GM19238 (cell line): ENCODE measurements around the gene ADORA1.

Source experiments
- DNase-seq: peaks from one replicate; pipeline ENCODE4 v3.0.0; 2011; ENCODE audit warnings: low spot score; ENCODE audit not compliant: insufficient read length

Gene ADORA1

DNA sequence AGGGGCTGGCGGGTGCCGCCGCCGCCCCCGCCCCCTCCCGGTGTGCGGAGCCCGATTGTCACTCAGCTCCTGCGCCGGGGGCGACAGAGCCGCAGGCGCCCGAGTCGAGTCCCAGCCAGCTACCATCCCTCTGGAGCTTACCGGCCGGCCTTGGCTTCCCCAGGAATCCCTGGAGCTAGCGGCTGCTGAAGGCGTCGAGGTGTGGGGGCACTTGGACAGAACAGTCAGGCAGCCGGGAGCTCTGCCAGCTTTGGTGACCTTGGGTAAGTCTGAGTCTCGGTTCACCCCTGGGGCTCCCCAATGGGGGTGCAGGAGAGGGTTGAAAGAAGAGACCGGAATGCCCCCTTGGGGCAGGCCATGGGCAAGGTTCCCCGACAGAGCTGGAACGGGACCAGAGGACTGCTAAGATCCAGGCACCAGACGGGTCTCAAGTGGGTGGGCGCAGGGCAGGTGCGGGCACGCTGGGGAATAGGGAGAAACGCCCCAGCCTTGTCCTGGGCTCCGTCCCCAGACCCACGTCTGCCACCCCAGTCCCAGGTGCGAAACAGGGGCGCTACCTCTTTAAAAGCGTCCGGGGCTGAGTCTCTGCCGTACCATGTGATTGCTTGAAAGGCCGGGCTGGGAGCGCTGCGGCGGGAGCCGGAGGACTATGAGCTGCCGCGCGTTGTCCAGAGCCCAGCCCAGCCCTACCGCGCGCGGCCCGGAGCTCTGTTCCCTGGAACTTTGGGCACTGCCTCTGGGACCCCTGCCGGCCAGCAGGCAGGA, at the start of gene ADORA1:
ADORA1 (plus strand) TSS at position 61 of the 765 bp plus-strand sequence. CDS start 1,116 bp downstream, outside the sequence.
- DNase-seq, result no peak

DNA sequence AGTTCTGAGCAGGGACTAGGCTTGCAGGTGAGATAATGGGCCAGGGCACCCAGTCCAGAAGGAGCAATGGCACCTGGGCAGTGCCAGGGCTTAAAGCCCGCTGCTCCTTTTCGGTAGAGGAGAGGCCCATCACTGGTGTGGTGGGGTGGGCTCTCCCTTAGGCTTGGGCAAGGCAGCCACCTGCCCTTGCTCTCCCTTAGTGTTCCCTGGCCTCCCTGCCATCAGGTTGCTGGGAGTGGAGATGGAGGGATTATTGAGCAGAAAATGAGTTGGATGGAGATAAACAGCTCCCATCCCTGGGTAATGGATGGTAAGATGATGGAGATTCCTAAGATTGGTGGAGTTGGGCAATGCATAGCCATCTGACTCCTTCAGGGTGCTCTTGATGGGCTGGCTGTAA, 49.6 kb upstream of the ADORA1 start:
- DNase-seq, result no peak

DNA sequence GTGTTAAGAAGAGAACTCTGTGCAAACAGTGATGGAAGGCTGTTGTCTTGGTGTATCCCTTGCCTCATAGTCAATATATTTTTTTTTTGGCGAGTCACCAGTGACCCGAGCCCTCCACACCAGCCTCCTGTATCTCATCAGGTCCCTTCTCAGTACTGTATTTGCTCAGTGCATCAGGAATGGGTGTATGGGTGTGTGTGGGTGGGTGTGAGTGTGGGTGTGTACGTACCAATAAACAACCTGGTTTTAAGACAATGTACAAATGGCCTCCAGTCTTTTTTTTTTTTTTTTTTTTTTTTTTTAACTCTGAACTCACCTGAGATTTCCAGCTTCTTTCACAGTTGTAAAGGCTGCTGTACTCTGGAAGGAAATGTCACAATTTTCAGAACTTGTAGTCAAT, 49.0 kb upstream of the ADORA1 start:
- DNase-seq, result no peak

- no peak for DNase-seq
Measured at GRCh38 chr1:203080456-203080855, 47.1 kb upstream of the ADORA1 start.

- no peak for DNase-seq
Measured at GRCh38 chr1:203081465-203082230, 45.9 kb upstream of the ADORA1 start.

DNA sequence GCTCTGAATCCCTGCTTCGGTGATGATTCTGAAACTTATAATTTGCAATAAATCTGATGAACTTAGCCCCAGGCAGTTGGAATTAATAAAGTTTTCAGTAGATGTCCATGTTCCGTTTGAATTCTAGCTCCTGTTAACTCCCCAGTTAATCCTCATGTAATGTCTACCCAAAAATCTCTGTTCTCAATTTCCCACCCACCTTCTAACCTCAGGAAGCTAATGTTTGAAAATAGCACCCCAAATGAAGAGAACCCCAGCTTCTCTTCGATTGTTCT, 45.4 kb upstream of the ADORA1 start:
- DNase-seq, result no peak

DNA sequence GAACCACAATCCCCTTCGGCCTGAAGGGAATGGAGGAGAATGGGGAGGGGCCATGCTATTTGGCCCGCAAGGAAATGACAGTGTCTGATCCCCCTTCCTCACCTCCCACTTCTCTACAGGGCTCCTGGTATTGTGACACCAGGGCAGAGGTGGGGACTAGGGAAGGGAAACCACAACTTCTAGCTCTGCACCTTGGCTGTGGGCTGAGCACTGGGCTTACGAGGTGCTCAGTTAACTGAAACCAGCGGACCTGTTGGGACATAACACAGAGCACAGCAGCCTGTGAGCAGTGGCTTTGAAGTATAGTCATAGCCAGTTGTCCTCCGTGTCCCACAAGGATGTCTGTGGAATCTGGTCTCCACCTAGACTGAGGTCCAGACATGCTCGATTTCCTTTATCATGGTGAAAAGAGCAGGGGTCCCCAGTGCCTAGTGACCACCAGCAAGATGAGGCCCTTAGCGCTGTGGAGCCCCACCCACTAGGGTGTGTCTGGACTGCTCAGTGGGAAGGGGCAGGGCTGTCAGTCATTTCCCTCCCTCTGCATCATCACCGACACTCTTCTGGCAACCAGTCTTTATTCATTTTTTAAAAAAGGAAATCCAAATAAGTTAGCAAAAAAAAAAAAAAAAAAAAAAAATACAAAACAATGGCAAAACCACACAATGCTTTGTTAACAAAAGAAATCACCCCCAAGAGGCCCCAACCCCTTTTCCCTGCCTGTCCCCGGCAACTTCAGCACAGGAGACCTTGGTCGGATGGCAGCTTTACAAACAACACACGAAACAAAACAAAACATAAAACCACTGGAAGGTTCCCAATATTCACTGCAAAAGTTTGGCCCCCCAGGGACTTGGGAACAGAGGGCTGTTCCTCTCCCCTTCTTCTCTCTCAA, 44.7 kb upstream of the ADORA1 start:
- no peak for DNase-seq

DNA sequence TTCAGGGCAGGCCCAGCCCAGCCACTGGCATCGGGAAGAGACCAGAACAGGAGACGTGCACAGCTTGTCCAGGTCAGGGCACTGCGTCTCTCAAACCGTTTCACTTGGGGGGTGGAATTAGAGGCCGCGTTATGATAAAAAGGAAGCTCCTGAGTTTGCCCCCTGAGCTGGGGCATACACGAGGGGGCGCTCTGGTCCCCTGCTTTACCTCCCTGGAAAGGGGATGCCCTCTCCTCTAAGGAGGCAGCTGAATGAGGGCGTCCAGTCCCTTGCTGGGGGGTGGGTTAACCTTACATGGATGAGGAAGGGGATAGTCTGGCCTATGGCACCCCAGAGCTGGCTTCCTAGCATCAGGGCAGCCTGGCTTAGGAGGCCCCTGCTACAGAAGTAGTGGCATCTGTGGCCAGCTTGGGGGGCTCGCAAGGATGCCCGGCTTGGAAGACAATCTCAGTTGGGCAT, 44.0 kb upstream of the ADORA1 start:
- no peak for DNase-seq

DNA sequence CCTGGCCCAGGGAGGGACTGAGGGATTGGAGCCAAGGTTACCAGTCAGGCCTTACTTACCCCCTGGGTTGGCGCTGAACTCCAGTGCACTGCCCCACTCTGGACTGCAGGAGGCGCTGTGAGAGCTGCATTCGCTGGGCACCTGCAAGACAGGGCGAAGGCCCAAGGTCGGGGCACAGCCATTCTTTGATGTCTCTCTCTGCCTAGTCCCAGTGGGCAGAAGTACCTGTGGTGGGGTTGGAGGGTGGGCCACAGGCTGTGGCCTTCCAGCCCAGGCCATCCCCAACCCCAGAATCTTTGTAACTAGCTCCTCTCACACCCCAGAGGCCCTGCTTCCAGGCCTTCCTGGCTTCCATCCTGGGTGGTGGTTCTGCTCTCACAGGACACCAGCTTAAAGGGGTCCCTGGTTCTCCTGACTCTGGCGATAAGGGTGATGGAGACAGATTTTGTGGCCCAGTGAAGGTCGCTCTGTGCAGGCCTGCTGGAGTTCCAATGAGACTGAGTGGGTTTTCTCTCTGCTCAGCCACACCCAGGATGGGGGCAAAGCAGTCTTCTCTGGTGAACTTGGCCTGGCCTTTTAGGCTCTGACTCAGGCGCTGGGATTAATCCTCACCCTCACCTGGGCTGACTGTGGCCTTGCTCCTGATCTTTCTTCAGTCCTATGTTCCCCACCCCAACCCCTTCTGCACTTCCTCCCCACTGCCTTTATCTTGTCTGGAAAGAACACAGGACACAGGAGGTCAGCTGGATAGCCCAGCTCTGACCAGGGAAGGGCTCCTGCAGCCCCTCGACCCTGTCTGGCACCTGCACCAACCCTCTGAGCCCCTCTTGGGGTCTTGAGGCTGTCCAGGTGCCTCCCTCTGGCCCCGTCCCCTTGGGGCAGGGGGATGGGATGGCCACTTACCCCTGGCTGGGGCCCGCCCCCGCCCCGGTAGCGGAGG, 42.7 kb upstream of the ADORA1 start:
- DNase-seq, result no peak

DNA sequence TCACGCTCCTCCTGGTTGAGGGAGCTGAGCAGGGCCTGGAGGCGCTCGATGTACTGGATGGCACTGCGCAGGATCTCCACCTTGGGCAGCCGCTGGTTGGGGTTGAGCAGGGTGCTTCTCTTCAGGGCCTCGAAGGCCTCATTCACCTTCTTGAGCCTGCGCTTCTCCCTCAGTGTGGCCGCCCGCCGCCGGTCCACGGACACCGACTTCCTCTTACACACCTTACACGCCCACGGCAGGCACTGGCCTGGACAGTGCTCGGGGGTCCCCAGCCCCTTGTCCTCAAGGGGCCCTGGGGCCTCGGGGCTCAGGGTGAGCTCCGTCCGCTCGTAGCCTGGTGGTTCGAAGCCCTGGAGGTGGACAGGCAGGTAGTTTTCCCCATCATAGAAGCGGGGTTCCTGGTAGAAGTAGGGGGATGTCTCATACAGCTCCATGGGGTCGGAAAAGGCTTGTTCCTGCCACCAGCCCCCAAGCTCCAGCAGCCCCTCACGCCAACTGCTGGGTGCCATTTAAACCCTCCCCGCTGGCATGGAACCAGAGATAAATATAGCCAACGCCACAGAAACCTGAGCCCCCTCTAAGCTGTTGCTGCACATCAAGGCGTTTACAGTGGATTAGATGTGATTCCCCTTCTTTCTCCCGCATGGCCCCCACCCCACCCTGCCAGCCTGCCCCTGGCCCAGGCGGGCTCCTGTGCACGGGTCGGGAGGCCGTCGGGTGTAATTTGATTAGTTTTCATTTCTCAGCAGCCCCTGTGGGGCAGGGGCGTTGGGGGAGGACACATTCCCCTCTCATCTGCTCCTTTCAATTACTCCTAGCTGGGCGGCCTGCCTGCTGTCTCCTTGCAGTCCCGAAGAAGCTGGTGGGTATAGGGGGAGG, 41.8 kb upstream of the ADORA1 start, which contains the start of gene MYOG:
MYOG (minus strand) TSS at position 485 of the 879 bp plus-strand sequence; CDS start at position 434, 51 bp downstream.
- no peak for DNase-seq

DNA sequence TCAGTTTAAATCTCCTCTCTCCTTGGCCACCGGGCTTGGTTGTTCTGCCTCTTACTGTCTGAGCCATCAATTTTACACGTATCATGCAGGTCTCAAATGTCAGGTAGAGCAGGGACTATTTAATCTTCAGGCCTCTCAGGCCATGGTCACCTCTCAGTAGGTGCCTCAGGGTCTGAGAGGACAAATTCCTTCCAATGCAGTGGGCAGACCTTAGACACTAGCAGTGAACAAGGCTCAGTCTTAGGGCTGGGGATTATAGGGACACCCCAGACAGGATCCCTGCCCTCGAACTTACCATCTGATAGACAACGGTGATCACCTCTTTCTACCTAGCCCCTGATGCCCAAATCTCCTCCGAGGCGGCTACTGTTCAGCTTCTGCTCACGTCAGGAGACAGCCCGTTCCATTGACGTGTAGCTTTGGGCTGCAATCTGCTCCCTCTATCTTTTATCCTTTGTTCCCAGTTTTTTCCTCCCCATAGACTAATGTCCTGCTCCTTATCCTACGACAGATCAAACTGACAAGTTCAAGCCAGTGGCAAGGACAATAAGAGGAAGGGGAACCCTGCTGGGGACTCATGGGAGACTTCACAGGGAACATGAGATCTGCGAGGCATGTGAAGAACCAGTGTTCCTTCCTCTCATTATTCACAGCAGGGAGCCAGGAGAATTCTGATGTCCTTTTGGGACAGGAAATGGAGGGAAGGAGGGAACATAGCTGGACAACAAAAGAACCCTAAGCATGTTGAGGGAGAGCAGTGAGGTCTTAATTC, 40.3 kb upstream of the ADORA1 start:
- DNase-seq, result no peak

DNA sequence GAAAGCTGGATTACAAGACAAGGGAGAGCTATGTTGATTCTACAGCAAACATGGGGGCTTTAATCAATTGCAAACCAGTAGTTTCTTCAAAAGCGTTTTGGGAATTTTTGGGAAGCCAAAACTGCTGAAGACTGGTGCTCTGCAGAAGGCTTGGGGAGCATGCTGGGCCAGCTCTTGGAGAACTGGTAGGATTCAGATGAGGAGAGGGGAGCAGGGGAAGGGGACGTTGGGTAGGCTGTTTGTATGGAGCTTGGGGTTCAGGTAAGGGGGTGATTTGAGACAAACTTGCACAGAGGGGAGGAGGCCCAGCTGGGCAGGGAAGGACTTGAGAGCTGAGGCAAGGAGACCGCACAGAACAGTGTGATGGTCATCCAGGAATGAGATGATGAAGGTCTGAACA, 39.1 kb upstream of the ADORA1 start:
- no peak for DNase-seq

DNA sequence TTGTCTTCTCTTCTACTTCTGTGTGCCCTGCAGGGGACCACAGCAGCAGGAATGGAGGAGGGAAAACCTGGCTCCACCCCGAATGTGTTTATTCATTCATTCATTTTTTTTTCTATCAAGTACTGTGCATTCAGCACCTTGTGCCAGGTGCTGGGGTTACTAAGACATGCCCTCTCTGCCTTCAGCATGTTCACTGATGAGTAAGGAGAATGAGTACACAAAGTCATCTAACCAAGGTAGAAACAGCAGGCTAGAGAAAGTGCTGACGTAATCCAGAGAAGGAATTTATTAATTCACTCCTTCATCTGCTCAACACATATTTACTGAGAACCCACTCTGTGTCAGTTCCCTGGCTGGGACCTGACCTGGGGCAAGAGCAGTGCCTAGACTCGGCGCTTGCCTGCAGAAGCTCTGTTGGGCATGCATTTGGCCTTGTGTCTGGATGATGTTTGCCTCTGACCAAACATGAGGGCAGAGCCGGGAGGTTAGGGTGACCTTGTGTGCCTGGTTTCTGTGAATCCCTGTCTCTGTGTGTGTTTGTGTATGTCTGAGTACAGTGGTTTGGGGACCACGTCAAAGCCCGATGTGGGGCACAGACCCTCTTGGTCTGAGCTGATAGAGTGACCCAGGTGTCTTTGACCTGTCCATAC, 38.4 kb upstream of the ADORA1 start:
- no peak for DNase-seq

- DNase-seq, result no peak
Measured at GRCh38 chr1:203089651-203090045, 37.9 kb upstream of the ADORA1 start.

DNA sequence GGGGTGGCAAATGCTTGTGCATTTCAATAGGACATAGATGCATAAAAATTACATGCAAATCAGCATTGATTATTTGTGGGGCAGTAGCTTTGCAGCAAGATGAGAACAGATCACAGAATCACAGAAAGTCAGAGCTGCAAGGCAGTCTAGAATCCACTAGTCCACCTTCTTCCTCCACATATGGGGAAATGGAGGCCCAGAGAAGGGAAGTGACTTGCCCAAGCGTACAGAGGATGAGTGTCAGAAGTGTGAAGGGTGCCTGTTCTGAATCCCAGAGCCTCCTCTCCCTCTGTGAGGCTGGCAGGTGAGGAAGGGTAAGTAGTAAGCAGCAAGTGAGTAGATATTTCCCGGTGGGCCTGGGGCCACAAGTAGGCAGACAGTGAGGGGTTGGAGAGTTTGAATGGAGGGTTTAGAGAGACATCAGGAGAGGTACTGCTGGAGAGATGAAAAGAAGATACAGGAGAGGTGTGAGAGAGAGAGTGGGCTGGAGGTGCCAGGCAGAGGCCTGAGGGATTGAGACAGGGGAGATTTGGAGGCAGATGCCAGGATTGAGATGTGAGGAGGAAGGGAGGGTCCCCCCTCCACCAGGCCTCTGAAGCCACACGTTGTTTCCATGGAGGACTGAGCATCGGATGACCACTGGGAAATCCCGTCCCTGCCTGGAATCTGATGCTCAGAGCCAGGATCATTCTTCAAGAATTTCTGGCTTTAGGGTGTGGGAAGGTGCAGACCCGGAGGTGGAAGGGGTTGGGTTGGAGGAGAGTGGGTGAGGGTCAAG, 36.9 kb upstream of the ADORA1 start:
- no peak for DNase-seq

- DNase-seq, result no peak
Measured at GRCh38 chr1:203091199-203091477, 36.4 kb upstream of the ADORA1 start.

DNA sequence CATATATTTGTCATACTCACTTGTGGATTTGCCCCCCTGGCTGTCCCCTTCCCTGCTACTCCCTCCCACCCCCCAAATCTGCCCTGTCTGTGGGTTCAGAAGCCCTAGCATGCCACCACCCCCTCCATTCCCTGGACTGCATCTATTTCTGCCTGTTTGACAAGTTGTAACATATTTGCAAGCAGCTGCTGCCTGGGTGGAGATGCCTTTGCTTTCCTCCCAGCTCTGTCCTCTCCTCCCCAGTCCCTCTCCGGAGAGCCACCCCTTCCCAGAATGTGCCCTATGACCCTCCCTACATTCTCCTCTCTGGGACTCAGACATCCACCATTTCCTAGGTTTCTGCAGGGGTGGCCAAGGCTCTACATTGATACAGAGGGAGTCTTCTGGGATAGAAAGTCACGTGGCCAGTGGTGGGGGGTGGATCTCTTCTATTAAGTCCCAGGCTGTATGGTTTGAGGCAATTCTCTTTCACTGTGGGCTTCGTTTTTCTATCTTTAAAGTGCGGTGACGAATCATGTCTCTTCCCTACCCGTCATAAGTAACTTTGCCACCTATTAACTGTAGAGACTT, 35.7 kb upstream of the ADORA1 start:
- no peak for DNase-seq
